Measurements from ENCODE around the gene ARL2.

ARL2 gene

GRCh38 chr11:65066805-65067291 is 52.9 kb downstream of the ARL2 start:
- FAIRE-seq, result peak; percentile 14
- no peak for DNase-seq (ENCODE audit: insufficient read length)
- TF ChIP-seq TAF1 (IDR thresholded peaks at IDR 0.05; ENCODE audit: borderline replicate concordance, low read depth, low read length) (no peak), POLR2AphosphoS5 (IDR thresholded peaks at IDR 0.05; ENCODE audit: low read depth, low read length) (no peak), POLR2A (IDR thresholded peaks at IDR 0.05; ENCODE audit: low read depth, low read length) (no peak)

GRCh38 chr11:65067446-65067845 is 53.5 kb downstream of the ARL2 start:
- no peak for TF ChIP-seq TAF1 (IDR thresholded peaks at IDR 0.05; ENCODE audit: borderline replicate concordance, low read depth, low read length)
- TF ChIP-seq POLR2AphosphoS5 (IDR thresholded peaks at IDR 0.05; ENCODE audit: low read depth, low read length), result no peak
- no peak for TF ChIP-seq POLR2A (IDR thresholded peaks at IDR 0.05; ENCODE audit: low read depth, low read length)
- peak; percentile 65 for DNase-seq (ENCODE audit: insufficient read length)
- peak; percentile 79 for FAIRE-seq

GRCh38 chr11:65069217-65069616 is 55.3 kb downstream of the ARL2 start:
- DNase-seq (ENCODE audit: insufficient read length) (no peak), FAIRE-seq (peak; percentile 88)
- TF ChIP-seq POLR2A (IDR thresholded peaks at IDR 0.05; ENCODE audit: low read depth, low read length), result no peak
- TF ChIP-seq TAF1 (IDR thresholded peaks at IDR 0.05; ENCODE audit: borderline replicate concordance, low read depth, low read length), result no peak
- TF ChIP-seq POLR2AphosphoS5 (IDR thresholded peaks at IDR 0.05; ENCODE audit: low read depth, low read length), result no peak

Measured in GM12892 (cell line).